ENCODE results near the gene SPECC1. TPM values are rescaled to one million over a fixed set of nuclear protein-coding genes. Genes with fewer than 3 reads are reported as not detected.
A peak's percentile ranks its signal among the peaks of the same experiment; 100 is the strongest.
"Not testable (repeated sequence)": the region's sequence is repeated elsewhere in the genome, so short reads cannot be mapped to it uniquely, and the experiment has no call there.

Gene SPECC1
- total RNA-seq, 1 donor from 2014 or later, result 69.6 TPM

DNA sequence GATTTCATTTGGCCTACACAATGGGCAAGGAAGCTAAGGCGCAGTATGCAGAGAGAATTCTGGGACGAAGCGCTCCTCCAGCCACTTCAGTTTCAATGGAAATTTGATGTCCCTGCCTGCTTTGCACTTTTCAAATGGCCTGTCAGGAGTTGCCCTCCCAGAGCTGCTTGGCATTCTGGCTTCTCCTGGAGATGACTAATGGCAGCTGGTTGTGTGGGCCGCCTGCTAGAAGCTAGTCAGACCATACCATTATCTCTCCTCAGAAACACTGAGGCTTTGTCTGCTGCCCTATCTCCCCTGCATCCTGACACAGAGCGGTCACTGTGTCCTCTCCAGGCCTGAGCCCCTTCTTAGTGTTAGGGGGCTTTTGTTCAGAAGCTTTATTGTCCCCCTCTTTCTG lies 180.1 kb downstream of the SPECC1 start:
- TF ChIP-seq, protein P1, sequence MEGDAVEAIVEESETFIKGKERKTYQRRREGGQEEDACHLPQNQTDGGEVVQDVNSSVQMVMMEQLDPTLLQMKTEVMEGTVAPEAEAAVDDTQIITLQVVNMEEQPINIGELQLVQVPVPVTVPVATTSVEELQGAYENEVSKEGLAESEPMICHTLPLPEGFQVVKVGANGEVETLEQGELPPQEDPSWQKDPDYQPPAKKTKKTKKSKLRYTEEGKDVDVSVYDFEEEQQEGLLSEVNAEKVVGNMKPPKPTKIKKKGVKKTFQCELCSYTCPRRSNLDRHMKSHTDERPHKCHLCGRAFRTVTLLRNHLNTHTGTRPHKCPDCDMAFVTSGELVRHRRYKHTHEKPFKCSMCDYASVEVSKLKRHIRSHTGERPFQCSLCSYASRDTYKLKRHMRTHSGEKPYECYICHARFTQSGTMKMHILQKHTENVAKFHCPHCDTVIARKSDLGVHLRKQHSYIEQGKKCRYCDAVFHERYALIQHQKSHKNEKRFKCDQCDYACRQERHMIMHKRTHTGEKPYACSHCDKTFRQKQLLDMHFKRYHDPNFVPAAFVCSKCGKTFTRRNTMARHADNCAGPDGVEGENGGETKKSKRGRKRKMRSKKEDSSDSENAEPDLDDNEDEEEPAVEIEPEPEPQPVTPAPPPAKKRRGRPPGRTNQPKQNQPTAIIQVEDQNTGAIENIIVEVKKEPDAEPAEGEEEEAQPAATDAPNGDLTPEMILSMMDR (IDR thresholded peaks at IDR 0.05; ENCODE audit: unreplicated experiment), result no peak
- Mint-ChIP-seq H3K9me3 (ENCODE audit: low read depth) (peaks cover 9% of the 10 kb centered on the region), H3K36me3 (ENCODE audit: insufficient read depth) (peaks cover 14% of the 10 kb centered on the region), H3K4me3 (ENCODE audit: low read depth) (no peak overlapping the region), H3K4me1 (ENCODE audit: low read depth) (peaks cover 23% of the 10 kb centered on the region), H3K27me3 (no peaks in the 10 kb centered on the region), H3K27ac (peak overlapping the region; percentile 75)
- no peak for DNase-seq (ENCODE audit: low spot score, unreplicated experiment)

DNA sequence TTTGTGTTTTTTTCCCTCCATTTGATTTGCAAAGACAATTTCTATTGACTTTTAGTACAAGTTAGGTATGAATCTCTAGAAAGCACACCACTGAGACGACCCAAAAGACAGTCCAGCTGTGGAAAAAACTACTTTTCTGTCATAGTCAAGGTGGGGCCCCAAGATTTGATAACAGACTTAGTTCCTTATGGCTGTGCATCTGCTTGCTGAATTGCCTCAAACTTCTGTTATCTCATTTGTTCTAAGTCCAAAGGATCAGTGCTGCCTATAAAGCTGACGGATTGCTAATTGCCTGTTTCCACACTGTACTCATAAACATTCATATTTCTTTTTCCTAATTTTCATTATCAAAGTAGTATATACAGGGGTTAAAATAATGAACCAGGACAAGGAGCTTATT lies 180.8 kb downstream of the SPECC1 start:
- no peak for DNase-seq (ENCODE audit: low spot score, unreplicated experiment)
- Mint-ChIP-seq H3K9me3 (ENCODE audit: low read depth) (peaks cover 9% of the 10 kb centered on the region), H3K4me1 (ENCODE audit: low read depth) (peaks cover 23% of the 10 kb centered on the region), H3K36me3 (ENCODE audit: insufficient read depth) (peaks cover 17% of the 10 kb centered on the region), H3K27me3 (no peaks in the 10 kb centered on the region), H3K27ac (peak overlapping the region; percentile 75), H3K4me3 (ENCODE audit: low read depth) (no peak overlapping the region)
- TF ChIP-seq, protein P1 (IDR thresholded peaks at IDR 0.05; ENCODE audit: unreplicated experiment), result no peak

DNA sequence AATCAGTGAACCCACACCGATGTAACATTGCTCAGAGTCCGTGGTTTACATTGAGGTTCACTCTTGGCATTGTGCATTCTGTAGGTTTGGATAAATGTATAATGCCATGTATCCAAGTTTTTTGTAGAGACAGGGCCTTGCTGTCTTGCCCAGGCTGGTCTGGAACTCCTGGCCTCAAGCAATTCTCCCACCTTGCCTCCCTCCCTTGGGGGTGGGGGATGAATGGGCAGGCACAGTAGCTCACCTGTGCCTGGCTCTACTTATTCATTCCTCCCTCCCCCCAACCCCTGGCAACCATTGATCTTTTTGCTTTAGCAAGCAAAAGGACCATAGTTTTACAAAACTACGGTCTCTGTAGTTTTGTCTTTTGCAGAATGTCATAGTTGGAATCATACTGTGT lies 181.4 kb downstream of the SPECC1 start:
- Mint-ChIP-seq H3K36me3 (ENCODE audit: insufficient read depth) (peaks cover 17% of the 10 kb centered on the region), H3K9me3 (ENCODE audit: low read depth) (peaks cover 9% of the 10 kb centered on the region), H3K27ac (no peak overlapping the region), H3K4me3 (ENCODE audit: low read depth) (no peak overlapping the region), H3K27me3 (no peaks in the 10 kb centered on the region), H3K4me1 (ENCODE audit: low read depth) (peaks cover 23% of the 10 kb centered on the region)
- DNase-seq (ENCODE audit: low spot score, unreplicated experiment), result no peak
- TF ChIP-seq, protein P1 (IDR thresholded peaks at IDR 0.05; ENCODE audit: unreplicated experiment), result no peak

DNA sequence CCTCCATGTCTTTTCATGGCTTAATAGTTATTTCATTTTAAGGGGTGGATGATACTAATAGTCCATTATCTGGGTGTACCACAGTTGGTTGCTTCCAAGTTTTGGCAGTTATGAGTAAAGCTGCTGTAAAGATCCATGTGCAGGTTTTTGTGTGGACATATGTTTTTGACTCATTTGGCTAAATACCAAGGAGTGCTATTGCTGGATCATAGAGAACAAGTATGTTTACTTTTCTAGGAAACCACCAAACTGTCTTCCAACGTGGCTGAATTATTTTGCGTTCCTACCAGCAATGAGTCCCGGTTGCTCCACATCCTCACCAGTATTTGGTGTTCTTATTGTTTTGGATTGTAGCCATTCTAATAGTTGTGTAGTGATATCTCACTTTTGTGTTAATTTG lies 181.9 kb downstream of the SPECC1 start:
- DNase-seq (ENCODE audit: low spot score, unreplicated experiment), result no peak
- Mint-ChIP-seq H3K27ac (no peak overlapping the region), H3K4me1 (ENCODE audit: low read depth) (peaks cover 23% of the 10 kb centered on the region), H3K27me3 (no peaks in the 10 kb centered on the region), H3K36me3 (ENCODE audit: insufficient read depth) (peaks cover 20% of the 10 kb centered on the region), H3K9me3 (ENCODE audit: low read depth) (peaks cover 11% of the 10 kb centered on the region), H3K4me3 (ENCODE audit: low read depth) (no peak overlapping the region)
- TF ChIP-seq, protein P1 (IDR thresholded peaks at IDR 0.05; ENCODE audit: unreplicated experiment), result no peak

DNA sequence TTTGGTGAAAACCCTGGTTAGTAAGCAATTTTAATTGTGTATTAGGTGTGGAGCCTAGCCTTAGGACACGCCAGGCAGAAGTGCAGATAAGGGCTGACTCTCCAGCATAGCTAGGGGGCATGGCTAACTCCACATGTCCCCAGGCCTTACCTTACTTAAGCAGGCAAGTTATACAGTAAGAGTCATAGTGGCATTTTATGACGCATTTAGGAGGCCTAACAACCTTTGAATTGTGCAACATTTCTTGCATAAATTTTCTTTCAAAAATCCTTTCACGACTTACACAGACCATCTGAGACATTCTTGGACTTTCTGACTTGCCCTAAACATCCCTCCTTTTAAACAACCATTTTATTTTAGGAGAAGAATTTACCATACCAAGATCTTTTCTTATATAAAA lies 187.1 kb downstream of the SPECC1 start:
- DNase-seq (ENCODE audit: low spot score, unreplicated experiment), result not testable (repeated sequence)

DNA sequence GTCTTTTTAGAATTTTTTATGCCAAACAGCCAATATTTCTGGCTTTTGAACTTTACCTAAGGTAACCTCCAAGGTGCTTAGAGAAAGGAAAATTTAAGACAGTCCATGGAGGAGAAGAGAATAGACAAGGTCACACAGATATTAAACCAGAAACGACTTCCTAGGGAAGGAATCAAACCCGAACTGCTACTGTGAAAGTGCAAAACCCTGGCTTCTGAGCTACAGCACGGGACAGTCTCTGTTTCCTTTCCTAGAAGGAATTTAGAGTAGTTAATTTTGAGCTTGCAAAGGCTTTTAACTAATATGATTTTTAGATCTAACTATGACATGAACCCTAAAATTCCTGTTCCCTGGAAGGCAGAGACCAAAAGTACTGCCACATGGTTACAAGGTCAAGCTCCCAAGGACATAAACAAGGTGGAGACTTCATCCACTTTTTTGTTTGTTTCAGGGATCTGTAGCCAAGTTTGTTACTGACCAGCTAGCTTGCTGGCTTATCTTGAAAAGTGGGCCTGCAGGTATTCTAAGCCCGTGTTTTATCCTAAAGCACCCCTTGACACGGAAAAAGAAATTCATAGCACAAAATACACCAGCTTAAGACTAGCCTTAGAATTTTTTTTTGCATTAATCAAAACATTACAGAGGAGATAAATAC lies 188.2 kb downstream of the SPECC1 start:
- no peaks in the 10 kb centered on the region for H3K4me1 Mint-ChIP-seq (ENCODE audit: low read depth)
- no peaks in the 10 kb centered on the region for H3K27me3 Mint-ChIP-seq
- DNase-seq (ENCODE audit: low spot score, unreplicated experiment), result no peak
- TF ChIP-seq, protein P1 (IDR thresholded peaks at IDR 0.05; ENCODE audit: unreplicated experiment), result no peak
- H3K36me3 Mint-ChIP-seq (ENCODE audit: insufficient read depth), result peaks cover 22% of the 10 kb centered on the region
- peaks cover 21% of the 10 kb centered on the region for H3K9me3 Mint-ChIP-seq (ENCODE audit: low read depth)
- no peak overlapping the region for H3K27ac Mint-ChIP-seq
- H3K4me3 Mint-ChIP-seq (ENCODE audit: low read depth), result no peak overlapping the region

More for the DNA sequence above, 187.1 kb downstream of the SPECC1 start:
- not testable (repeated sequence) for H3K4me3 Mint-ChIP-seq (ENCODE audit: low read depth); H3K4me1 Mint-ChIP-seq (ENCODE audit: low read depth); H3K27ac Mint-ChIP-seq; H3K27me3 Mint-ChIP-seq
- Mint-ChIP-seq H3K36me3 (ENCODE audit: insufficient read depth) (peaks cover 25% of the 10 kb centered on the region), H3K9me3 (ENCODE audit: low read depth) (peaks cover 21% of the 10 kb centered on the region)
